ENCODE measurements around the gene FSD2. TPM values are rescaled to one million over a fixed set of nuclear protein-coding genes. Genes with fewer than 3 reads are reported as not detected.
A peak's percentile ranks its signal among the peaks of the same experiment; 100 is the strongest.

Gene FSD2
- total RNA-seq, 6 donors from 2014 or later = 0.86 TPM; not detected in 5

DNA sequence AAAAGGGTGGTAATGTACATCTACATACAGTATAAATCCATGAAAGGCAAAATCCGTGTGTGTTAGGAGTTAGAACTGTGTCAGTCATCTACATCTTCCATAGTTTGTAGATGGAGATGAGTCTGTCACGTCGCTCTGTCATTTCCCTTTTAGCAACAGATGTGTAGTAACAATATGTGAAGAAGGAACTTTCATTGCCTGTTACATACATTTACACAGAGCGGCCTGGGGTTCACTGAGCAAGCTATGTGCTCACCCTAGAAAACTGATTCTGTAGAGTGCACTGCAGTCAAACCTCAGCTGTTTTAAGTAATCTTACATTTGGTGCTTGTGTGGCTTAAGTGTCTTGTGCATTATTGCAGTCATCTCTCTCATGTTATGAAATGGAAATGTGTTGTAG, 54.6 kb downstream of the FSD2 start:
- no peaks in the 10 kb centered on the region for H3K9me3 ChIP-seq
- H3K4me1 ChIP-seq = peaks cover 15 to 34% (median 23%) of the 10 kb centered on the region in 4 donors
- H3K27me3 ChIP-seq = no peaks in the 10 kb centered on the region
- TF ChIP-seq CTCF (IDR thresholded peaks at IDR 0.05) (no peak), POLR2AphosphoS5 (IDR thresholded peaks at IDR 0.05) (no peak), POLR2A (IDR thresholded peaks at IDR 0.05) (no peak), EP300 (IDR thresholded peaks at IDR 0.05) (no peak)
- H3K36me3 ChIP-seq = peaks cover 7 to 31% (median 16%) of the 10 kb centered on the region in 4 donors
- DNase-seq (no peak), ATAC-seq (ENCODE audit: low FRiP score in 2 of 2) (no peak)
- whole genome bisulfite sequencing, 2 donors = 38 to 49% methylated on average over 4 of the region's 4 CpGs
- H3K27ac ChIP-seq = peak overlapping the region in 3 of 4 donors; percentile 83 to 84 (median 84)
- H3K4me3 ChIP-seq = peak overlapping the region; percentile 38 to 90 (median 76)

DNA sequence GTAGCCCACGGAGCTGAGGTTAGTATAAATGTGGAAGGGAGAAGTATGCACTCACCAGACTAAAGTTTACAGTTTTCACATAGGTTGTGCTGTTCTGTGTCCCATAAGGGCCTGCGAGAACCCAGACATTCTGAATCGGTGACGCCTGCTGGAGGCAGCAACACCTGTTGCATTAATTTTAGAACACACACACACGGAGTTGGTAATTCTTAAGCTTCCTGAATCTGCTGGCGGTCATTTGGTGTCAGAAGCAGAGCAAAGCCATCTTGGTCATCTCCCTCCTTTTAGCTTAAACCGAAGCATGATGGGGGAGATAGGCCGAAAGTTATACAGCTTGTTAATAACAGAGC, 55.1 kb downstream of the FSD2 start:
- peaks cover 2 to 26% (median 14%) of the 10 kb centered on the region in 4 donors for H3K36me3 ChIP-seq
- H3K4me1 ChIP-seq = peaks cover 15 to 34% (median 23%) of the 10 kb centered on the region in 4 donors
- 0 to 1% methylated on average over 8 of the region's 8 CpGs for WGBS, 2 donors
- H3K27ac ChIP-seq = peak overlapping the region; percentile 83 to 87 (median 84)
- H3K9me3 ChIP-seq = no peaks in the 10 kb centered on the region
- TF ChIP-seq POLR2A (IDR thresholded peaks at IDR 0.05) = no peak
- no peak for TF ChIP-seq EP300 (IDR thresholded peaks at IDR 0.05)
- TF ChIP-seq POLR2AphosphoS5 (IDR thresholded peaks at IDR 0.05) = no peak
- no peak for TF ChIP-seq CTCF (IDR thresholded peaks at IDR 0.05)
- ATAC-seq (ENCODE audit: low FRiP score in 2 of 2) (no peak), DNase-seq (peak in 1 of 2 donors; percentile 25)
- peak overlapping the region; percentile 38 to 90 (median 76) for H3K4me3 ChIP-seq
- no peaks in the 10 kb centered on the region for H3K27me3 ChIP-seq

GRCh38 chr15:82749951-82750830, 55.7 kb downstream of the FSD2 start:
- peak overlapping the region; percentile 83 to 87 (median 84) for H3K27ac ChIP-seq
- H3K4me1 ChIP-seq = peaks cover 15 to 34% (median 23%) of the 10 kb centered on the region in 4 donors
- no peaks in the 10 kb centered on the region for H3K27me3 ChIP-seq
- 1% methylated on average over 33 to 47 of the region's 47 CpGs for WGBS, 2 donors
- no peaks in the 10 kb centered on the region for H3K9me3 ChIP-seq
- peaks cover 0 to 20% (median 9%) of the 10 kb centered on the region in 4 donors for H3K36me3 ChIP-seq
- peak in 2 of 6 experiments; percentile 5 to 23 for TF ChIP-seq CTCF (IDR thresholded peaks at IDR 0.05)
- peak in 1 of 4 donors; percentile 43 for TF ChIP-seq EP300 (IDR thresholded peaks at IDR 0.05)
- TF ChIP-seq POLR2AphosphoS5 (IDR thresholded peaks at IDR 0.05) = peak; percentile 83 to 94
- TF ChIP-seq POLR2A (IDR thresholded peaks at IDR 0.05) = peak in 2 of 4 donors; percentile 62 to 81
- peak; percentile 96 to 99 for ATAC-seq (ENCODE audit: low FRiP score in 2 of 2)
- DNase-seq = peak; percentile 89 to 94
- H3K4me3 ChIP-seq = peak overlapping the region; percentile 38 to 90 (median 76)

DNA sequence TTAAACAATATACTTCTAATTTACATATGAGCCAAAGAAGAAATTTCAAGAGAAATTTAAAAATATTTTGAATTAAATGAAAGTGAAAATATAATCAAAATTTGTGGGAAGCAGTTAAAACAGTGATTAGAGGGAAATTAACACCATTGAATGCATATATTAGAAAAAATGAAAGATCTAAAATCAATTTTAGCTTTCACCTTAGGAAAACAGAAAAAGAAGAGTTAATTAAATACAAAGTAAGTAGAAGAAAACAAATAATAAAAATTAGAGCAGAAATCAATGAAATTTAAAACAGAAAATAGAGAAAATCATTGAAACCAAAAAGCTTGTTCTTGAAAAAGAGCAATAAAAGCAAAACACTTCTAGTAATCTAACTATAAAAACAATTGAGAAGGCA, 57.6 kb downstream of the FSD2 start:
- no peak for DNase-seq
- Histone ChIP-seq H3K27me3 (no peaks in the 10 kb centered on the region), H3K27ac (no peak overlapping the region), H3K4me1 (peaks cover 15 to 32% (median 23%) of the 10 kb centered on the region in 4 donors), H3K36me3 (peaks cover 0 to 8% (median 0%) of the 10 kb centered on the region in 4 donors), H3K9me3 (no peaks in the 10 kb centered on the region), H3K4me3 (no peak overlapping the region)
- no peak for ATAC-seq (ENCODE audit: low FRiP score in 2 of 2)
- TF ChIP-seq POLR2A (IDR thresholded peaks at IDR 0.05) (no peak), POLR2AphosphoS5 (IDR thresholded peaks at IDR 0.05) (no peak), CTCF (IDR thresholded peaks at IDR 0.05) (no peak), EP300 (IDR thresholded peaks at IDR 0.05) (no peak)

Measured in upper lobe of left lung (tissue), 6 donors.